H9 (cell line): ENCODE measurements around the gene FARS2. TPM values are rescaled to one million over a fixed set of nuclear protein-coding genes. Genes with fewer than 3 reads are reported as not detected.

ENCODE experiments used
- DNase-seq: peaks from one replicate; pipeline ENCODE4 v3.0.0-alpha.2; 2017
- H2AFZ ChIP-seq: one replicate; pipeline ENCODE4 v1.6.1; 2013; ENCODE audit warnings: mild to moderate bottlenecking, low read length, control low read depth, moderate library complexity
- H2AK5ac ChIP-seq: 2 replicates; pipeline ENCODE4 v1.6.1; 2013; ENCODE audit warnings: low read length, control low read depth, mixed read lengths; ENCODE audit not compliant: insufficient read length
- H2BK120ac ChIP-seq: one replicate; pipeline ENCODE4 v1.6.1; 2013; ENCODE audit warnings: low read depth, mild to moderate bottlenecking, low read length, control low read depth, inconsistent platforms; ENCODE audit not compliant: poor library complexity, severe bottlenecking
- H2BK12ac ChIP-seq: 2 replicates; pipeline ENCODE4 v1.6.1; 2013; ENCODE audit warnings: low read length, control low read depth, mixed read lengths, low read depth; ENCODE audit not compliant: insufficient read length
- H2BK15ac ChIP-seq: 2 replicates; pipeline ENCODE4 v1.6.1; 2013; ENCODE audit warnings: low read depth, low read length, control low read depth
- H2BK20ac ChIP-seq: one replicate; pipeline ENCODE4 v1.6.1; 2013; ENCODE audit warnings: low read depth, mild to moderate bottlenecking, low read length, control low read depth, inconsistent platforms; ENCODE audit not compliant: poor library complexity, severe bottlenecking
- H2BK5ac ChIP-seq: 2 replicates; pipeline ENCODE4 v1.6.1; 2013; ENCODE audit warnings: low read length, control low read depth, mixed read lengths; ENCODE audit not compliant: insufficient read length
- H3K14ac ChIP-seq: 2 replicates; pipeline ENCODE4 v1.6.1; 2013; ENCODE audit warnings: low read length, control low read depth; ENCODE audit not compliant: insufficient read depth
- H3K18ac ChIP-seq: 2 replicates; pipeline ENCODE4 v1.6.1; 2013; ENCODE audit warnings: low read depth, mild to moderate bottlenecking, mixed read lengths, low read length, control low read depth; ENCODE audit not compliant: insufficient read length
- H3K23ac ChIP-seq: 2 replicates; pipeline ENCODE4 v1.6.1; 2013; ENCODE audit warnings: low read length, control low read depth, mixed read lengths, low read depth; ENCODE audit not compliant: insufficient read length
- H3K23me2 ChIP-seq: 2 replicates; pipeline ENCODE4 v1.6.1; 2013; ENCODE audit warnings: low read depth, mild to moderate bottlenecking, mixed read lengths, low read length, control low read depth; ENCODE audit not compliant: insufficient read length, poor library complexity, severe bottlenecking
- H3K27ac ChIP-seq: 2 replicates; pipeline ENCODE4 v1.5.1; 2013; ENCODE audit warnings: low read length, control low read depth, mixed read lengths, low read depth; ENCODE audit not compliant: insufficient read length
- H3K27me3 ChIP-seq: 2 replicates; pipeline ENCODE4 v1.6.1; 2013; ENCODE audit warnings: low read length, control low read depth, inconsistent platforms; ENCODE audit not compliant: insufficient read depth
- H3K4ac ChIP-seq: 2 replicates; pipeline ENCODE4 v1.6.1; 2013; ENCODE audit warnings: low read depth, mild to moderate bottlenecking, control low read depth, inconsistent platforms, low read length, moderate library complexity
- H3K4me1 ChIP-seq: 2 replicates; pipeline ENCODE4 v1.6.1; 2013; ENCODE audit warnings: low read length, control low read depth, inconsistent platforms; ENCODE audit not compliant: insufficient read depth
- H3K4me2 ChIP-seq: 2 replicates; pipeline ENCODE4 v1.6.1; 2013; ENCODE audit warnings: low read length, control low read depth, mixed read lengths; ENCODE audit not compliant: insufficient read length, insufficient read depth
- H3K56ac ChIP-seq: 2 replicates; pipeline ENCODE4 v1.6.1; 2013; ENCODE audit warnings: low read depth, mild to moderate bottlenecking, mixed read lengths, low read length, control low read depth; ENCODE audit not compliant: insufficient read length
- H3K79me1 ChIP-seq: 2 replicates; pipeline ENCODE4 v1.6.1; 2013; ENCODE audit warnings: low read depth, mild to moderate bottlenecking, moderate library complexity, low read length, control low read depth, inconsistent platforms; ENCODE audit not compliant: insufficient read depth, poor library complexity, severe bottlenecking
- H3K79me2 ChIP-seq: 2 replicates; pipeline ENCODE4 v1.6.1; 2013; ENCODE audit warnings: low read length, control low read depth, inconsistent platforms; ENCODE audit not compliant: insufficient read depth
- H3K9ac ChIP-seq: 2 replicates; pipeline ENCODE4 v1.6.1; 2013; ENCODE audit warnings: low read length, control low read depth, mixed read lengths; ENCODE audit not compliant: insufficient read length; ENCODE audit errors: extremely low read depth
- H3K9me3 ChIP-seq: one replicate; pipeline ENCODE4 v1.6.1; 2013; ENCODE audit warnings: low read depth, low read length, inconsistent platforms; ENCODE audit not compliant: control insufficient read depth
- H3T11ph ChIP-seq: one replicate; pipeline ENCODE4 v1.6.1; 2013; ENCODE audit warnings: mild to moderate bottlenecking, low read length, control low read depth, inconsistent platforms
- H4K20me1 ChIP-seq: one replicate; pipeline ENCODE4 v1.6.1; 2013; ENCODE audit not compliant: control insufficient read depth, insufficient read length, insufficient read depth
- H4K5ac ChIP-seq: 2 replicates; pipeline ENCODE4 v1.6.1; 2013; ENCODE audit warnings: low read depth, mild to moderate bottlenecking, mixed read lengths, low read length, control low read depth; ENCODE audit not compliant: insufficient read length
- H4K8ac ChIP-seq: replicated peaks from 2 replicates; pipeline ENCODE4 v1.6.1; 2013; ENCODE audit warnings: low read length, control low read depth, mixed read lengths, low read depth; ENCODE audit not compliant: insufficient read length
- H4K91ac ChIP-seq: 2 replicates; pipeline ENCODE4 v1.6.1; 2013; ENCODE audit warnings: low read depth, mild to moderate bottlenecking, moderate library complexity, mixed read lengths, low read length, control low read depth; ENCODE audit not compliant: insufficient read length
- H3K27ac Mint-ChIP-seq, 3 experiments: 2 replicates in 2 of 3; 3 replicates in 1 of 3; pipeline ENCODE4 v1.8.0; 2020 to 2021; ENCODE audit warnings: mixed read lengths in 3 of 3, mild to moderate bottlenecking in 1 of 3, moderate library complexity in 1 of 3
- H3K27me3 Mint-ChIP-seq: 2 replicates; pipeline ENCODE4 v1.8.0; 2021; ENCODE audit warnings: low read depth, mild to moderate bottlenecking, moderate library complexity, mixed read lengths
- H3K36me3 Mint-ChIP-seq, 3 experiments: 2 replicates in 2 of 3; 3 replicates in 1 of 3; pipeline ENCODE4 v1.8.0; 2020 to 2021; ENCODE audit warnings: low read depth in 3 of 3, mixed read lengths in 3 of 3; ENCODE audit not compliant: insufficient read depth in 1 of 3
- H3K4me1 Mint-ChIP-seq, 2 experiments: 2 replicates each; pipeline ENCODE4 v1.8.0; 2020; ENCODE audit warnings: mixed read lengths in 2 of 2
- H3K4me3 Mint-ChIP-seq, 2 experiments: 2 replicates in 1 of 2; 3 replicates in 1 of 2; pipeline ENCODE4 v1.8.0; 2020 to 2021; ENCODE audit warnings: mild to moderate bottlenecking in 2 of 2, mixed read lengths in 2 of 2, moderate library complexity in 1 of 2
- H3K9me3 Mint-ChIP-seq, 2 experiments: 2 replicates in 1 of 2; 3 replicates in 1 of 2; pipeline ENCODE4 v1.8.0; 2020; ENCODE audit warnings: mild to moderate bottlenecking in 2 of 2, mixed read lengths in 2 of 2, moderate library complexity in 1 of 2
- WGBS: extraction: QIAGEN DNeasy Blood & Tissue Kit; methylation state at CpG from one replicate; pipeline ENCODE4 v1.1.7; 2013; ENCODE audit warnings: missing lambda C conversion rate, low lambda C conversion rate, mixed read lengths; ENCODE audit not compliant: insufficient read length; ENCODE audit errors: extremely low coverage; 5-methylcytosine and 5-hydroxymethylcytosine counted together
- total RNA-seq: library from RNA; stranded (reverse); gene quantifications from 2 replicates; pipeline ENCODE4 v1.2.1, GENCODE V29; 2021
- TF ChIP-seq, protein P1 (sequence below): fragments of 200-600 bp; sonication (generic); conservative IDR thresholded peaks from 3 replicates; pipeline ENCODE4 v1.8.0; 2021; ENCODE audit warnings: antibody characterized with exemption, mild to moderate bottlenecking

FARS2 gene
- total RNA-seq, 1 experiment from 2014 or later = 8.5 TPM

DNA sequence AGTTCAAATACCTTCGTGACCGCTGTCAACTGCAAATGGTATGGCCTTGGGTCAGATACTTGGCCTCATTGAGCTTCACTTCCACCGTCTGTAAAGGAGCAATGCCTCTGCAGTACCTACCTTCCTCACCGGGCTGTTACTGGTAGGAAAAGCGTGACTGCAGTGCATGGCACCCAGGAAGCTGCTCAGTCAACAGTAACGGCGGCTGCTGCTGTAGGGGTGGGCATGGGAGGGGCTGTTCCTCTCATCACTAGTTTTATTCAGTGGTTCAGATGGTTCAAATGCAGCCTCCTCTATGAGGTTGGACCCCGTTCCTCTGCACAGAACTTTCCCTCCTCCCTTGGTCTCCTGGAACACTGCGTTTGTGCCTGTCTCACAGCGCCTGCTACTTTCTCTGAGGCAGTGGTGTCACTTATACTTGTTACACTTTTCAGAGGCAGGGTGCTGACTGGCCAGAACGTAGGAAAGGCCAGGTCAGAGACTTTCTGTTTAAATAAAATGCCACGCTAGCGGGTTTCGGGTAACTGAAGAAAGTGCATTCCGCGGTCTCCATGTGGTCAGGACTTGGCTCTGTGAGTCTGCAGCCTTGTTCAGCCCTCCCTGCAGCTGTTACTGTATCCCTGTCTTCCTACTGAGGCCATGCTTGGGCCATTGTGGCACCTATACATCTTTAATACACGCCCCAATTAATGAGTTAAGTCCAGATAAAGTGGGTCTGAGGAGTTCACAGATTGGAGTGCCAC lies 465.8 kb downstream of the FARS2 start:
- H3K27me3 Mint-ChIP-seq = peaks cover 2% of the 10 kb centered on the region
- Histone ChIP-seq H4K8ac (no peak overlapping the region), H3K18ac (no peak overlapping the region), H2AK5ac (no peak overlapping the region), H3K56ac (no peak overlapping the region), H2AFZ (no peak overlapping the region), H4K91ac (no peak overlapping the region), H4K20me1 (no peaks in the 10 kb centered on the region), H3K27ac (no peak overlapping the region), H3K9me3 (no peaks in the 10 kb centered on the region), H3K14ac (no peak overlapping the region; the same call in 1 of the 2 replicates), H2BK12ac (no peak overlapping the region), H3K9ac (no peak overlapping the region), H2BK5ac (no peak overlapping the region), H3K23ac (no peak overlapping the region), H3K4ac (no peak overlapping the region), H3T11ph (no peak overlapping the region), H3K4me1 (peaks cover 4% of the 10 kb centered on the region; the same call in 1 of the 2 replicates), H3K79me2 (no peaks in the 10 kb centered on the region), H3K79me1 (no peaks in the 10 kb centered on the region), H2BK120ac (no peak overlapping the region), H3K27me3 (no peaks in the 10 kb centered on the region), H3K4me2 (no peak overlapping the region), H2BK20ac (no peak overlapping the region), H4K5ac (no peak overlapping the region), H2BK15ac (no peak overlapping the region), H3K23me2 (no peaks in the 10 kb centered on the region)
- DNase-seq = no peak
- H3K4me3 Mint-ChIP-seq = no peak overlapping the region
- TF ChIP-seq, protein P1, sequence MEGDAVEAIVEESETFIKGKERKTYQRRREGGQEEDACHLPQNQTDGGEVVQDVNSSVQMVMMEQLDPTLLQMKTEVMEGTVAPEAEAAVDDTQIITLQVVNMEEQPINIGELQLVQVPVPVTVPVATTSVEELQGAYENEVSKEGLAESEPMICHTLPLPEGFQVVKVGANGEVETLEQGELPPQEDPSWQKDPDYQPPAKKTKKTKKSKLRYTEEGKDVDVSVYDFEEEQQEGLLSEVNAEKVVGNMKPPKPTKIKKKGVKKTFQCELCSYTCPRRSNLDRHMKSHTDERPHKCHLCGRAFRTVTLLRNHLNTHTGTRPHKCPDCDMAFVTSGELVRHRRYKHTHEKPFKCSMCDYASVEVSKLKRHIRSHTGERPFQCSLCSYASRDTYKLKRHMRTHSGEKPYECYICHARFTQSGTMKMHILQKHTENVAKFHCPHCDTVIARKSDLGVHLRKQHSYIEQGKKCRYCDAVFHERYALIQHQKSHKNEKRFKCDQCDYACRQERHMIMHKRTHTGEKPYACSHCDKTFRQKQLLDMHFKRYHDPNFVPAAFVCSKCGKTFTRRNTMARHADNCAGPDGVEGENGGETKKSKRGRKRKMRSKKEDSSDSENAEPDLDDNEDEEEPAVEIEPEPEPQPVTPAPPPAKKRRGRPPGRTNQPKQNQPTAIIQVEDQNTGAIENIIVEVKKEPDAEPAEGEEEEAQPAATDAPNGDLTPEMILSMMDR = no peak
- H3K27ac Mint-ChIP-seq = no peak overlapping the region
- H3K36me3 Mint-ChIP-seq = no peaks in the 10 kb centered on the region
- WGBS = no CpG with 5 or more reads among the region's 17 CpGs
- no peaks in the 10 kb centered on the region for H3K9me3 Mint-ChIP-seq
- H3K4me1 Mint-ChIP-seq = peaks cover 36 to 39% of the 10 kb centered on the region in 2 experiments
